Measurements from ENCODE around the gene ABCB8. TPM values are rescaled to one million over a fixed set of nuclear protein-coding genes. Genes with fewer than 3 reads are reported as not detected.

ABCB8 gene
- total and polyA plus RNA-seq, 9 of the 15 experiments (the other 6 are each of a cell fraction or from before 2014, with no cell fraction given): 7.6 to 106 (median 36.3) TPM

DNA sequence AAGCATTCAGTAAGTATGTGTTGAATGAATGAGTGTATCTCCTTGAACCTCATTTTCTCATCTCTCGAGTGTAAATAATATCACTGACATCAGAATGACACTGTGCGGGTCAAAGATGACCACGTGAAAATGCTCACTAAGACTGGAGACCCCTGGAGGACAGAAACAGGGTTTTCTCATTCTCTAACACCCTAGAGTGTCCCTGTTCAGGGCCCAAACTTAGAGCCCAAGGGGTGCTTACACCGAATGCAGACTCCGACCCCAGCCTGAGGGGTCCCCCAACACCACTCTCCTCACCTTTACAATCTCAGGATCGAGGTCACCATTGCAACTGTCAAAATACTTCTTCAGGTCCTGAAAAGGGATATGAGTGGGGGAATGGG is 28.0 kb downstream of the ABCB8 start (continued):
- TF ChIP-seq, protein P1, sequence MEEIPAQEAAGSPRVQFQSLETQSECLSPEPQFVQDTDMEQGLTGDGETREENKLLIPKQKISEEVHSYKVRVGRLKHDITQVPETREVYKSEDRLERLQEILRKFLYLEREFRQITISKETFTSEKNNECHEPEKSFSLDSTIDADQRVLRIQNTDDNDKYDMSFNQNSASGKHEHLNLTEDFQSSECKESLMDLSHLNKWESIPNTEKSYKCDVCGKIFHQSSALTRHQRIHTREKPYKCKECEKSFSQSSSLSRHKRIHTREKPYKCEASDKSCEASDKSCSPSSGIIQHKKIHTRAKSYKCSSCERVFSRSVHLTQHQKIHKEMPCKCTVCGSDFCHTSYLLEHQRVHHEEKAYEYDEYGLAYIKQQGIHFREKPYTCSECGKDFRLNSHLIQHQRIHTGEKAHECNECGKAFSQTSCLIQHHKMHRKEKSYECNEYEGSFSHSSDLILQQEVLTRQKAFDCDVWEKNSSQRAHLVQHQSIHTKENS (CRISPR knock-in tag; IDR thresholded peaks at IDR 0.05): no peak
- TF ChIP-seq, protein P2, sequence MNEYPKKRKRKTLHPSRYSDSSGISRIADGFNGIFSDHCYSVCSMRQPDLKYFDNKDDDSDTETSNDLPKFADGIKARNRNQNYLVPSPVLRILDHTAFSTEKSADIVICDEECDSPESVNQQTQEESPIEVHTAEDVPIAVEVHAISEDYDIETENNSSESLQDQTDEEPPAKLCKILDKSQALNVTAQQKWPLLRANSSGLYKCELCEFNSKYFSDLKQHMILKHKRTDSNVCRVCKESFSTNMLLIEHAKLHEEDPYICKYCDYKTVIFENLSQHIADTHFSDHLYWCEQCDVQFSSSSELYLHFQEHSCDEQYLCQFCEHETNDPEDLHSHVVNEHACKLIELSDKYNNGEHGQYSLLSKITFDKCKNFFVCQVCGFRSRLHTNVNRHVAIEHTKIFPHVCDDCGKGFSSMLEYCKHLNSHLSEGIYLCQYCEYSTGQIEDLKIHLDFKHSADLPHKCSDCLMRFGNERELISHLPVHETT (CRISPR knock-in tag; conservative IDR thresholded peaks at IDR 0.05 in 1 of 2, IDR thresholded peaks at IDR 0.05 in 1 of 2): no peak
- no peak for TF ChIP-seq ZNF212 (CRISPR knock-in tag; IDR thresholded peaks at IDR 0.05)
- TF ChIP-seq, protein P3, sequence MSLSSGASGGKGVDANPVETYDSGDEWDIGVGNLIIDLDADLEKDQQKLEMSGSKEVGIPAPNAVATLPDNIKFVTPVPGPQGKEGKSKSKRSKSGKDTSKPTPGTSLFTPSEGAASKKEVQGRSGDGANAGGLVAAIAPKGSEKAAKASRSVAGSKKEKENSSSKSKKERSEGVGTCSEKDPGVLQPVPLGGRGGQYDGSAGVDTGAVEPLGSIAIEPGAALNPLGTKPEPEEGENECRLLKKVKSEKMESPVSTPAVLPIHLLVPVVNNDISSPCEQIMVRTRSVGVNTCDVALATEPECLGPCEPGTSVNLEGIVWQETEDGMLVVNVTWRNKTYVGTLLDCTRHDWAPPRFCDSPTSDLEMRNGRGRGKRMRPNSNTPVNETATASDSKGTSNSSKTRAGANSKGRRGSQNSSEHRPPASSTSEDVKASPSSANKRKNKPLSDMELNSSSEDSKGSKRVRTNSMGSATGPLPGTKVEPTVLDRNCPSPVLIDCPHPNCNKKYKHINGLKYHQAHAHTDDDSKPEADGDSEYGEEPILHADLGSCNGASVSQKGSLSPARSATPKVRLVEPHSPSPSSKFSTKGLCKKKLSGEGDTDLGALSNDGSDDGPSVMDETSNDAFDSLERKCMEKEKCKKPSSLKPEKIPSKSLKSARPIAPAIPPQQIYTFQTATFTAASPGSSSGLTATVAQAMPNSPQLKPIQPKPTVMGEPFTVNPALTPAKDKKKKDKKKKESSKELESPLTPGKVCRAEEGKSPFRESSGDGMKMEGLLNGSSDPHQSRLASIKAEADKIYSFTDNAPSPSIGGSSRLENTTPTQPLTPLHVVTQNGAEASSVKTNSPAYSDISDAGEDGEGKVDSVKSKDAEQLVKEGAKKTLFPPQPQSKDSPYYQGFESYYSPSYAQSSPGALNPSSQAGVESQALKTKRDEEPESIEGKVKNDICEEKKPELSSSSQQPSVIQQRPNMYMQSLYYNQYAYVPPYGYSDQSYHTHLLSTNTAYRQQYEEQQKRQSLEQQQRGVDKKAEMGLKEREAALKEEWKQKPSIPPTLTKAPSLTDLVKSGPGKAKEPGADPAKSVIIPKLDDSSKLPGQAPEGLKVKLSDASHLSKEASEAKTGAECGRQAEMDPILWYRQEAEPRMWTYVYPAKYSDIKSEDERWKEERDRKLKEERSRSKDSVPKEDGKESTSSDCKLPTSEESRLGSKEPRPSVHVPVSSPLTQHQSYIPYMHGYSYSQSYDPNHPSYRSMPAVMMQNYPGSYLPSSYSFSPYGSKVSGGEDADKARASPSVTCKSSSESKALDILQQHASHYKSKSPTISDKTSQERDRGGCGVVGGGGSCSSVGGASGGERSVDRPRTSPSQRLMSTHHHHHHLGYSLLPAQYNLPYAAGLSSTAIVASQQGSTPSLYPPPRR (CRISPR knock-in tag; IDR thresholded peaks at IDR 0.05; ENCODE audit: borderline replicate concordance): no peak
- no peak for TF ChIP-seq HEY1 (CRISPR knock-in tag; IDR thresholded peaks at IDR 0.05; ENCODE audit: borderline replicate concordance)
- TF ChIP-seq GABPA (tag; conservative IDR thresholded peaks at IDR 0.05; ENCODE audit: low read depth): no peak
- no peak for TF ChIP-seq GABPB2 (CRISPR knock-in tag; conservative IDR thresholded peaks at IDR 0.05)
- TF ChIP-seq KDM5B (IDR thresholded peaks at IDR 0.05; ENCODE audit: insufficient replicate concordance, low read depth, low read length): no peak
- TF ChIP-seq ZNF311 (CRISPR knock-in tag; IDR thresholded peaks at IDR 0.05): no peak
- TF ChIP-seq MYC (IDR thresholded peaks at IDR 0.05; ENCODE audit: low read depth, low read length): peak; percentile 93
- 0 out of 2 replicates have a peak, but pooled peaks have one; percentile 20 for TF ChIP-seq MYC (CRISPR knock-in tag; IDR thresholded peaks at IDR 0.05; ENCODE audit: borderline replicate concordance, low read depth)
- 0 out of 2 replicates have a peak, but pooled peaks have one; percentile 64 for TF ChIP-seq TGIF2 (CRISPR knock-in tag; IDR thresholded peaks at IDR 0.05)
- TF ChIP-seq, protein P4, sequence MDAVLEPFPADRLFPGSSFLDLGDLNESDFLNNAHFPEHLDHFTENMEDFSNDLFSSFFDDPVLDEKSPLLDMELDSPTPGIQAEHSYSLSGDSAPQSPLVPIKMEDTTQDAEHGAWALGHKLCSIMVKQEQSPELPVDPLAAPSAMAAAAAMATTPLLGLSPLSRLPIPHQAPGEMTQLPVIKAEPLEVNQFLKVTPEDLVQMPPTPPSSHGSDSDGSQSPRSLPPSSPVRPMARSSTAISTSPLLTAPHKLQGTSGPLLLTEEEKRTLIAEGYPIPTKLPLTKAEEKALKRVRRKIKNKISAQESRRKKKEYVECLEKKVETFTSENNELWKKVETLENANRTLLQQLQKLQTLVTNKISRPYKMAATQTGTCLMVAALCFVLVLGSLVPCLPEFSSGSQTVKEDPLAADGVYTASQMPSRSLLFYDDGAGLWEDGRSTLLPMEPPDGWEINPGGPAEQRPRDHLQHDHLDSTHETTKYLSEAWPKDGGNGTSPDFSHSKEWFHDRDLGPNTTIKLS (IDR thresholded peaks at IDR 0.05; ENCODE audit: borderline replicate concordance, low read depth): 0 out of 2 replicates have a peak, but pooled peaks have one; percentile 56
- TF ChIP-seq, protein P5, sequence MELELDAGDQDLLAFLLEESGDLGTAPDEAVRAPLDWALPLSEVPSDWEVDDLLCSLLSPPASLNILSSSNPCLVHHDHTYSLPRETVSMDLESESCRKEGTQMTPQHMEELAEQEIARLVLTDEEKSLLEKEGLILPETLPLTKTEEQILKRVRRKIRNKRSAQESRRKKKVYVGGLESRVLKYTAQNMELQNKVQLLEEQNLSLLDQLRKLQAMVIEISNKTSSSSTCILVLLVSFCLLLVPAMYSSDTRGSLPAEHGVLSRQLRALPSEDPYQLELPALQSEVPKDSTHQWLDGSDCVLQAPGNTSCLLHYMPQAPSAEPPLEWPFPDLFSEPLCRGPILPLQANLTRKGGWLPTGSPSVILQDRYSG (tag; conservative IDR thresholded peaks at IDR 0.05; ENCODE audit: low read depth): no peak
- no peak for TF ChIP-seq SRSF7 (optimal IDR thresholded peaks at IDR 0.05; ENCODE audit: low read depth, low read length)
- TF ChIP-seq ARID2 (IDR thresholded peaks at IDR 0.05): no peak
- no peak for TF ChIP-seq ZNF184 (CRISPR knock-in tag; IDR thresholded peaks at IDR 0.05)
- TF ChIP-seq SRSF9 (IDR thresholded peaks at IDR 0.05; ENCODE audit: borderline replicate concordance, low read depth, low read length): no peak

Data from K562 (cell line).